Vagina (tissue), 2 donors: Measurements from ENCODE around the gene FN1. TPM values are rescaled to one million over a fixed set of nuclear protein-coding genes. Genes with fewer than 3 reads are reported as not detected.

Experiments used
- DNase-seq, 2 donors: peaks; one replicate each; pipeline ENCODE4 v3.0.0-alpha.2; 2017; ENCODE audit errors: extremely low spot score in 2 of 2
- H3K27ac ChIP-seq: fragments of 200-600 bp; sonication (generic); one replicate; pipeline ENCODE4 v1.5.1; 2019
- H3K27me3 ChIP-seq: fragments of 200-600 bp; sonication (generic); one replicate; pipeline ENCODE4 v1.5.1; 2019
- H3K36me3 ChIP-seq, 2 donors: fragments of 200-600 bp; sonication (generic); one replicate each; pipeline ENCODE4 v1.5.1; 2017 to 2019
- H3K4me1 ChIP-seq: fragments of 200-600 bp; sonication (generic); one replicate; pipeline ENCODE4 v1.5.1; 2019
- H3K4me3 ChIP-seq, 2 donors: fragments of 200-600 bp; sonication (generic); 1 replicate in 1 of 2; 2 replicates in 1 of 2; pipeline ENCODE4 v1.5.1; 2016 to 2019
- H3K9me3 ChIP-seq: fragments of 200-600 bp; sonication (generic); one replicate; pipeline ENCODE4 v1.5.1; 2019
- POLR2A ChIP-seq, 2 donors: fragments of 450-650 bp; IDR thresholded peaks; one replicate each; pipeline ENCODE4 v1.6.1; 2017; ENCODE audit warnings: antibody characterized with exemption in 2 of 2, mild to moderate bottlenecking in 2 of 2, moderate library complexity in 2 of 2
- POLR2AphosphoS5 ChIP-seq, 2 donors: sonication (generic); formaldehyde crosslinking; IDR thresholded peaks; one replicate each; pipeline ENCODE4 v1.9.0; 2017; ENCODE audit warnings: antibody characterized with exemption in 2 of 2, mild to moderate bottlenecking in 2 of 2, low read depth in 1 of 2; ENCODE audit not compliant: insufficient read depth in 1 of 2
- intact Hi-C: fragments of 100-400 bp; cut with DNase I; formaldehyde crosslinking; loops from one replicate; pipeline ENCODE4 v1.15.1; 2023
- total RNA-seq: library from RNA; depleted of rRNA; stranded (reverse); fragments of >200 nt; gene quantifications from one replicate; pipeline ENCODE4 v1.2.3, GENCODE V29; 2016
- TF ChIP-seq, protein P1 (sequence below), 3 experiments: fragments of 450-650 bp in 2 of 3; fragments of 200-600 bp in 1 of 3; sonication (generic) in 1 of 3; IDR thresholded peaks; one replicate each; pipeline ENCODE4 v1.5.1; 2017 to 2019; ENCODE audit warnings: antibody characterized with exemption in 3 of 3, mild to moderate bottlenecking in 2 of 3, moderate library complexity in 2 of 3

The FN1 gene
- total RNA-seq = 292 TPM

DNA sequence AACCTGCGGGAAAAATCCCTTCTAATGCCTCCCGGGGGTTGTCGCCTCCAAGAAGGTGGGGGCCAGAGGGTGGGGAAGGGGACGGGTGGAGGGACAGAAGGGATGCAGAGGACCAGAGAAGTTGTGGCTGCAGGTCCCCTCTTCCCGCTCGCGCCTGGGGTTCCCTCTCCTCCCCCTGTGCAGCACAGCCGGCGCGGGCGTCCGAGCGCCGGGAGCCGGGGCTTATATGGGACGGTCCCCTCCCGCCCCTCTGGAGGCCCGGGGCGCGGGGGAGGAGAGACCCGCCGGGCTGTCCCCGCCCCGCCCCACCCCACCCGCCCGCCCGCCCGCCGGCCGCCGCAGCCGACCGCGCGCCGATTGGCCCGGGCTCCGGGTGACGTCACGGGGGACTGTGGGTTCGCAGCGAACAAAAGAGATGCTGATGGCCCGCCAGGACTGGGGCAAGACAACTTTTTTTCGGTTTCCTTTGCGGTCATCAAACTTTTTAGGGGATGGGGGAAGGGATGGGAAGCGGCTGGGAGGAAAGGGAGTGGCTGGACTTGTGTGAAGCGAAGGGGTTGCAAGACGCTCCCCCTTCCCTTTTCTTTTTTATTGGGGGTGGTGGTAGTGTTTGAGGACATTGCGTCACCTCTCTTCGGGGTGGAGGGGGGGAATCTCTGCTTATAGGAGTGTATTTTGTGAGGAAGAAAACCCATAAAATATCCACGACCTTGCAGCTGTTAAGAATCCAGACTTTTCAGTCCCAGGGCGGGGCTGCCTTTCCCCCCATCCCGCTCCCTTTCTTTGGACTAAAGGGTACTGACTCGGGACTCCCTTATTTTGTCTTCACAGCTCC, at the start of gene FN1:
Gene FN1 (minus strand): TSS at position 199 of the 835 bp plus-strand sequence. CDS start 266 bp downstream, outside the sequence.
- no peaks in the 10 kb centered on the region for H3K27me3 ChIP-seq
- H3K9me3 ChIP-seq = no peaks in the 10 kb centered on the region
- H3K27ac ChIP-seq = peak within 1 kb of the TSS; percentile 81
- DNase-seq = peak in 1 of 2 donors; percentile 98
- H3K4me1 ChIP-seq = peaks cover 31% of the 10 kb centered on the region
- TF ChIP-seq, protein P1, sequence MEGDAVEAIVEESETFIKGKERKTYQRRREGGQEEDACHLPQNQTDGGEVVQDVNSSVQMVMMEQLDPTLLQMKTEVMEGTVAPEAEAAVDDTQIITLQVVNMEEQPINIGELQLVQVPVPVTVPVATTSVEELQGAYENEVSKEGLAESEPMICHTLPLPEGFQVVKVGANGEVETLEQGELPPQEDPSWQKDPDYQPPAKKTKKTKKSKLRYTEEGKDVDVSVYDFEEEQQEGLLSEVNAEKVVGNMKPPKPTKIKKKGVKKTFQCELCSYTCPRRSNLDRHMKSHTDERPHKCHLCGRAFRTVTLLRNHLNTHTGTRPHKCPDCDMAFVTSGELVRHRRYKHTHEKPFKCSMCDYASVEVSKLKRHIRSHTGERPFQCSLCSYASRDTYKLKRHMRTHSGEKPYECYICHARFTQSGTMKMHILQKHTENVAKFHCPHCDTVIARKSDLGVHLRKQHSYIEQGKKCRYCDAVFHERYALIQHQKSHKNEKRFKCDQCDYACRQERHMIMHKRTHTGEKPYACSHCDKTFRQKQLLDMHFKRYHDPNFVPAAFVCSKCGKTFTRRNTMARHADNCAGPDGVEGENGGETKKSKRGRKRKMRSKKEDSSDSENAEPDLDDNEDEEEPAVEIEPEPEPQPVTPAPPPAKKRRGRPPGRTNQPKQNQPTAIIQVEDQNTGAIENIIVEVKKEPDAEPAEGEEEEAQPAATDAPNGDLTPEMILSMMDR (IDR thresholded peaks at IDR 0.05) = no peak
- peak in 1 of 2 donors; percentile 50 for TF ChIP-seq POLR2A (IDR thresholded peaks at IDR 0.05)
- TF ChIP-seq POLR2AphosphoS5 (IDR thresholded peaks at IDR 0.05; ENCODE audit: insufficient read depth in 1 of 2, low read depth in 1 of 2) = peak; percentile 13 to 80
- H3K4me3 ChIP-seq = peak within 1 kb of the TSS; percentile 55 to 76
- intact Hi-C loops = no loop called here
- no peaks in the 10 kb centered on the region for H3K36me3 ChIP-seq

DNA sequence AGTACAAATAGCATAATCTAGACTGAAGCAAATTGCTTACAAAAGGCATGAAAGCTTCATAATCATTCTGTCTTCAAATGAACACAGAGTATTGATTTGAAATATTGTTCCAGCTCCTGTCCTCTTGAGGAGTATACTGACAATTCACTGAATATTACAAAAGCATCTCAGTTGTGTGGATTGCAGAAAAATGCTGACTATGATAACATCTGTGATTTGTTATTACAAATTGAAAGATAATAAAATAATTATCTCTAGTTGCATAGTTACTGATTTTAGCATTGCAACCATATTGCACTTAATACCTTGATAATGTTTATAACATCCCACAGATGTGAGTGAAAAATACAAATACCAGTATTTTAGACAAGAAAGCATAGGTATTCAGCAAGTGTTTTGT, 49.2 kb upstream of the FN1 start:
- H3K36me3 ChIP-seq = no peaks in the 10 kb centered on the region
- H3K4me1 ChIP-seq = no peaks in the 10 kb centered on the region
- no peak for DNase-seq
- TF ChIP-seq POLR2A (IDR thresholded peaks at IDR 0.05) (no peak), POLR2AphosphoS5 (IDR thresholded peaks at IDR 0.05; ENCODE audit: insufficient read depth in 1 of 2, low read depth in 1 of 2) (no peak)
- TF ChIP-seq, protein P1 (IDR thresholded peaks at IDR 0.05) = no peak
- no peaks in the 10 kb centered on the region for H3K9me3 ChIP-seq
- no peak overlapping the region for H3K27ac ChIP-seq
- intact Hi-C loops = no loop called here
- no peaks in the 10 kb centered on the region for H3K27me3 ChIP-seq
- no peak overlapping the region for H3K4me3 ChIP-seq

DNA sequence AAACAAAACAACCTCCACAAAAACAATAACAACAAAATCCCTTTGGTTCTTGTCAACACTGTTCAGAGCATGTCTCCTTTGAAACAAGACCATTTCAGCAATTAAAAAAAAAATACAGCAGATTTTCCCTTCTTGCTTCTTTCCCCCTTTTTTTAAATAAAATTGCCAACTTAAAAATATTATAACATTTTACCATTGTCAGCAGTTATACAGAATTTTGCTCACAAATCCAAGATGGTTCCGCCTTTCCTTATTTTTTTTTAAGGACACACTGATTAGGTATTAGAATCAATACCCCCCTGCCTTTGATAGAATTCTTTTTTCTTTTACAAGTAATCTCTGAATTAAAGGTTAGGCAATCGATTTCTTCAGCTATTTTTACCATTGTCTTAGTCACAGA, 48.7 kb upstream of the FN1 start:
- DNase-seq = no peak
- no peaks in the 10 kb centered on the region for H3K27me3 ChIP-seq
- H3K27ac ChIP-seq = no peak overlapping the region
- H3K9me3 ChIP-seq = no peaks in the 10 kb centered on the region
- H3K36me3 ChIP-seq = no peaks in the 10 kb centered on the region
- intact Hi-C loops = no loop called here
- H3K4me3 ChIP-seq = no peak overlapping the region
- H3K4me1 ChIP-seq = no peaks in the 10 kb centered on the region
- TF ChIP-seq POLR2A (IDR thresholded peaks at IDR 0.05) = no peak
- TF ChIP-seq, protein P1 (IDR thresholded peaks at IDR 0.05) = no peak
- TF ChIP-seq POLR2AphosphoS5 (IDR thresholded peaks at IDR 0.05; ENCODE audit: insufficient read depth in 1 of 2, low read depth in 1 of 2) = no peak

DNA sequence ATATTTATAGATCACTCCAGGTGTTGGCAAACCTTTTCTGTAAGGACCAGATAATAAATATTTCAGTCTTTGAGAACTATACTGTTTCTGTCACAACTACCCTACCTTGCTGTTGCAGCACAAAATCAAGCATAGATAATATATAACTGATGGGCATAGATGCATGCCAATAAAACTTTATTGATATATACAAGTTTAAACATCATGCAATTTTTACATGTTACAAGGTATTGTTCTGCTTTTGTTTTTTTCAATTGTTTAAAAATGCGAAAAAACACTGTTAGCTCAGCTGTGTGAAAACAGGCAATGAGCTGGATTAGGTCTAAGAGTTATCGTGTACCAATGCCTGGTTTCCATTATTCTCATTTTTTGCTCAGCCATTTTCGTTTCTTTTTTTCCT, 47.6 kb upstream of the FN1 start:
- Histone ChIP-seq H3K4me3 (no peak overlapping the region), H3K27me3 (no peaks in the 10 kb centered on the region), H3K4me1 (no peaks in the 10 kb centered on the region), H3K9me3 (no peaks in the 10 kb centered on the region), H3K36me3 (no peaks in the 10 kb centered on the region), H3K27ac (no peak overlapping the region)
- TF ChIP-seq POLR2A (IDR thresholded peaks at IDR 0.05) (no peak), POLR2AphosphoS5 (IDR thresholded peaks at IDR 0.05; ENCODE audit: insufficient read depth in 1 of 2, low read depth in 1 of 2) (no peak)
- TF ChIP-seq, protein P1 (IDR thresholded peaks at IDR 0.05) = no peak
- intact Hi-C loops = no loop called here
- no peak for DNase-seq
